ENCODE data around the gene SH3D19.

- TF ChIP-seq EZH2 (IDR thresholded peaks at IDR 0.05; ENCODE audit: borderline replicate concordance, low read depth, low read length, severe bottlenecking) (no peak), CTCF (IDR thresholded peaks at IDR 0.05; ENCODE audit: borderline replicate concordance, extremely low read depth, low read length, poor library complexity, severe bottlenecking) (no peak)
Observed at GRCh38 chr4:151266497-151266896, 58.9 kb downstream of the SH3D19 start.
